22Rv1 (cell line): ENCODE measurements around the gene UMOD.

Experiments
- H3K27ac ChIP-seq: fragments of 450-650 bp; 2 replicates; pipeline ENCODE4 v1.5.1; 2017
- CTCF ChIP-seq: fragments of 450-650 bp; IDR thresholded peaks from 2 replicates; pipeline ENCODE4 v1.5.1; 2017; ENCODE audit warnings: mild to moderate bottlenecking
- ZFX ChIP-seq: fragments of 450-650 bp; IDR thresholded peaks from 2 replicates; pipeline ENCODE4 v1.6.1; 2017; ENCODE audit warnings: antibody characterized with exemption, borderline replicate concordance

Gene UMOD

GRCh38 chr16:20364051-20364450 lies 11.5 kb upstream of the UMOD start:
- no peak overlapping the region for H3K27ac ChIP-seq
- TF ChIP-seq ZFX = no peak
- no peak for TF ChIP-seq CTCF

GRCh38 chr16:20363191-20363590 lies 10.7 kb upstream of the UMOD start:
- TF ChIP-seq CTCF = no peak
- no peak overlapping the region for H3K27ac ChIP-seq

- no peak for TF ChIP-seq ZFX
- TF ChIP-seq CTCF = peak; percentile 56
- no peak overlapping the region for H3K27ac ChIP-seq
Measured at GRCh38 chr16:20359997-20360396, 7.5 kb upstream of the UMOD start.

GRCh38 chr16:20355114-20355782 lies 2.7 kb upstream of the UMOD start:
- TF ChIP-seq CTCF (no peak), ZFX (no peak)

GRCh38 chr16:20353379-20353778 lies 864 bp upstream of the UMOD start:
- TF ChIP-seq ZFX (no peak), CTCF (no peak)
- H3K27ac ChIP-seq = no peak overlapping the region

More at GRCh38 chr16:20355114-20355782, 2.7 kb upstream of the UMOD start:
- no peak overlapping the region for H3K27ac ChIP-seq

- no peak overlapping the region for H3K27ac ChIP-seq
- TF ChIP-seq CTCF (peak; percentile 23), ZFX (no peak)
Measured at GRCh38 chr16:20349615-20350014, 2.9 kb downstream of the UMOD start.

GRCh38 chr16:20348365-20349185 lies 3.9 kb downstream of the UMOD start:
- TF ChIP-seq ZFX (no peak), CTCF (peak; percentile 54)
- no peak overlapping the region for H3K27ac ChIP-seq
